K562 (cell line): Measurements from ENCODE around the gene PDZK1IP1. TPM values are rescaled to one million over a fixed set of nuclear protein-coding genes. Genes with fewer than 3 reads are reported as not detected.

Source experiments
- ARID3A ChIP-seq: IDR thresholded peaks from 2 replicates; pipeline ENCODE4 v1.6.1; 2012; ENCODE audit warnings: low read depth, low read length, improper control_type of control experiment, borderline replicate concordance
- CREB3L1 ChIP-seq: fragments of 450-650 bp; IDR thresholded peaks from 2 replicates; pipeline ENCODE4 v1.6.1; 2014; ENCODE audit warnings: low read depth, mild to moderate bottlenecking, moderate library complexity, borderline replicate concordance
- CXXC5 ChIP-seq: fragments of 250-450 bp; sonication (Bioruptor Pico); IDR thresholded peaks from 2 replicates; pipeline ENCODE4 v1.8.0; 2022; ENCODE audit warnings: inconsistent platforms, mild to moderate bottlenecking, moderate library complexity
- E4F1 ChIP-seq: fragments of 250-450 bp; sonication (Bioruptor Pico); IDR thresholded peaks from 2 replicates; pipeline ENCODE4 v1.5.0; 2021; ENCODE audit warnings: mild to moderate bottlenecking, borderline replicate concordance
- HDAC1 ChIP-seq, 2 experiments: fragments of 450-650 bp; IDR thresholded peaks; 2 replicates each; pipeline ENCODE4 v1.6.1; 2016 to 2017; ENCODE audit warnings: inconsistent platforms in 1 of 2, mild to moderate bottlenecking in 1 of 2, moderate library complexity in 1 of 2
- HNRNPUL1 ChIP-seq: fragments of 200-400 bp; formaldehyde crosslinking; IDR thresholded peaks from 2 replicates; pipeline ENCODE4 v1.6.1; 2017; ENCODE audit warnings: low read length
- IRF9 ChIP-seq: fragments of 450-650 bp; IDR thresholded peaks from 2 replicates; pipeline ENCODE4 v1.6.1; 2016; ENCODE audit warnings: missing biosample characterization, missing genetic modification characterization
- JUNB ChIP-seq: fragments of 450-650 bp; formaldehyde crosslinking; conservative IDR thresholded peaks from 2 replicates; pipeline ENCODE4 v1.4.0; 2020; ENCODE audit warnings: mild to moderate bottlenecking
- NCOA2 ChIP-seq, 2 experiments: fragments of 450-650 bp; IDR thresholded peaks; 2 replicates each; pipeline ENCODE4 v1.6.1; 2018; ENCODE audit warnings: mild to moderate bottlenecking in 2 of 2, moderate library complexity in 1 of 2; ENCODE audit not compliant: partially characterized antibody in 2 of 2
- NKRF ChIP-seq: fragments of 450-650 bp; IDR thresholded peaks from 2 replicates; pipeline ENCODE4 v1.6.1; 2016; ENCODE audit warnings: borderline replicate concordance
- NR2F6 ChIP-seq: fragments of 450-650 bp; formaldehyde crosslinking; IDR thresholded peaks from 2 replicates; pipeline ENCODE4 v1.4.0; 2020; ENCODE audit warnings: mild to moderate bottlenecking
- PHF20 ChIP-seq: fragments of 450-650 bp; IDR thresholded peaks from 2 replicates; pipeline ENCODE4 v1.6.1; 2018; ENCODE audit not compliant: partially characterized antibody
- RBM14 ChIP-seq: fragments of 200-400 bp; formaldehyde crosslinking; IDR thresholded peaks from 2 replicates; pipeline ENCODE4 v1.6.1; 2018; ENCODE audit warnings: low read depth, mild to moderate bottlenecking, low read length, moderate library complexity, borderline replicate concordance; ENCODE audit not compliant: insufficient read depth
- ZBTB8A ChIP-seq: fragments of 450-650 bp; IDR thresholded peaks from 2 replicates; pipeline ENCODE4 v1.6.1; 2018; ENCODE audit warnings: mild to moderate bottlenecking, moderate library complexity; ENCODE audit not compliant: partially characterized antibody
- ZKSCAN8 ChIP-seq: fragments of 200-800 bp; sonication (Bioruptor generic); IDR thresholded peaks from 2 replicates; pipeline ENCODE4 v1.6.1; 2016; ENCODE audit warnings: missing genetic modification characterization, missing compliant biosample characterization
- ZNF253 ChIP-seq: fragments of 250-450 bp; sonication (Bioruptor Pico); conservative IDR thresholded peaks from 2 replicates; pipeline ENCODE4 v1.6.1; 2021; ENCODE audit warnings: mild to moderate bottlenecking
- ZNF384 ChIP-seq: IDR thresholded peaks from 2 replicates; pipeline ENCODE4 v1.6.1; 2012; ENCODE audit warnings: low read depth, low read length, improper control_type of control experiment
- polyA plus RNA-seq, 8 experiments: library from polyadenylated mRNA; depleted of rRNA in 4 of 8; stranded (reverse) in 5 of 8; unstranded in 3 of 8; fragments of >200 nt; fragmentation: Nextera tagmentation in 2 of 8; fragmentation: Illumina TruSeq in 1 of 8; extraction: Ambion mirVana in 2 of 8; extraction: Trizol in 1 of 8; gene quantifications; 2 replicates each; pipeline versions ENCODE4 v1.2.1 to v1.2.3, GENCODE V29; 2011 to 2014; ENCODE audit warnings: inconsistent platforms in 1 of 8, missing spikeins in 1 of 8
- total RNA-seq, 7 experiments: library from RNA; depleted of rRNA in 6 of 7; stranded (reverse); fragments of >200 nt in 6 of 7; fragmentation: Illumina TruSeq in 2 of 7; extraction: Trizol in 2 of 7; gene quantifications; 2 replicates each; pipeline versions ENCODE4 v1.2.1 to v1.2.3, GENCODE V29; 2011 to 2021; ENCODE audit warnings: low replicate concordance in 1 of 7

Gene PDZK1IP1
- total and polyA plus RNA-seq, 9 of the 15 experiments (the other 6 are each of a cell fraction or from before 2014, with no cell fraction given) = 0.17 to 0.68 (median 0.53) TPM; not detected in 2

GRCh38 chr1:47181955-47182675 lies 7.7 kb downstream of the PDZK1IP1 start (continued):
- TF ChIP-seq ARID3A (0 out of 2 replicates have a peak, but pooled peaks have one; percentile 36), ZNF384 (peak; percentile 63; the same call in 1 of the 2 replicates), ZNF253 (CRISPR knock-in tag) (no peak), RBM14 (no peak), NR2F6 (no peak), JUNB (CRISPR knock-in tag) (0 out of 2 replicates have a peak, but pooled peaks have one; percentile 22), CXXC5 (peak; percentile 9; the same call in 1 of the 2 replicates), HDAC1 (IDR thresholded peaks at IDR 0.05) (peak in 1 of 2 experiments; percentile 22; a peak in 1 of 4 replicates), E4F1 (no peak), CREB3L1 (peak; percentile 98), ZBTB8A (no peak), NCOA2 (IDR thresholded peaks at IDR 0.05; ENCODE audit: partially characterized antibody in 2 of 2) (no peak), NKRF (no peak), IRF9 (tag) (no peak), ZKSCAN8 (CRISPR knock-in tag) (no peak), HNRNPUL1 (no peak), PHF20 (peak; percentile 20)
